22Rv1 (cell line): ENCODE results near the gene TGFBR3.

Experiments
- ZFX ChIP-seq: fragments of 450-650 bp; IDR thresholded peaks from 2 replicates; pipeline ENCODE4 v1.6.1; 2017; ENCODE audit warnings: antibody characterized with exemption, borderline replicate concordance
- TF ChIP-seq, protein P1 (sequence below): fragments of 450-650 bp; IDR thresholded peaks from 2 replicates; pipeline ENCODE4 v1.5.1; 2017; ENCODE audit warnings: mild to moderate bottlenecking

DNA sequence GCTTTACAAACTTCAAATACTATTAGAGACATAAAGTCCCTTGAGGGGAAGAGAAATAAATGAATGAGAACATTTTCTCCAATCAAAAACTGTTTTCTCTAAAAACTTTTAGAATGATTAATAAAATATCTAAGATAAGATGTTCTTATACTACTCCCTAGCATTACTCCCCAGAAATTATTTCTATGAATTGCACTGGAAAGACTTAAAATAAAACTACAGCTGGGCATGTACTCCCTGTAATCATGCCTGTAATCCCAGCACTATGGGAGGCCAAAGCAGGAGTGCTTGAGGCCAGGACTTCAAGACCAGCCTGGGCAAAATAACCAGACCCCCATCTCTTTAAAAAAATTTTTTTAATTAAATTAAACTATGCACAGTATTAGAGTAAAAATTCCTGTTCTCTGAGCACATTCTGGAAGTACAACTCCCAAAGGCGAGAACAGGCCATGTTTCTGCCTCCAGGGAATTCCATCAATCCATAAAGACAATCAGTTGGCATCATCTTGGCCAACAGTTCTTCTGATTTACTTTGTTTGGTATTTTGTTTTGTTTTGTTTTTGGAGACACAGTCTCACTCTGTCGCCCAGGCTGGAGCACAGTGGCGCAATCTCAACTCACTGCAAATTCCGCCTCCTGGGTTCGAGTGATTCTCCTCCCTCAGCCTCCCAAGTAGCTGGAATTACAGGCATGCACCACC lies 77.9 kb downstream of the TGFBR3 start:
- TF ChIP-seq, protein P1, sequence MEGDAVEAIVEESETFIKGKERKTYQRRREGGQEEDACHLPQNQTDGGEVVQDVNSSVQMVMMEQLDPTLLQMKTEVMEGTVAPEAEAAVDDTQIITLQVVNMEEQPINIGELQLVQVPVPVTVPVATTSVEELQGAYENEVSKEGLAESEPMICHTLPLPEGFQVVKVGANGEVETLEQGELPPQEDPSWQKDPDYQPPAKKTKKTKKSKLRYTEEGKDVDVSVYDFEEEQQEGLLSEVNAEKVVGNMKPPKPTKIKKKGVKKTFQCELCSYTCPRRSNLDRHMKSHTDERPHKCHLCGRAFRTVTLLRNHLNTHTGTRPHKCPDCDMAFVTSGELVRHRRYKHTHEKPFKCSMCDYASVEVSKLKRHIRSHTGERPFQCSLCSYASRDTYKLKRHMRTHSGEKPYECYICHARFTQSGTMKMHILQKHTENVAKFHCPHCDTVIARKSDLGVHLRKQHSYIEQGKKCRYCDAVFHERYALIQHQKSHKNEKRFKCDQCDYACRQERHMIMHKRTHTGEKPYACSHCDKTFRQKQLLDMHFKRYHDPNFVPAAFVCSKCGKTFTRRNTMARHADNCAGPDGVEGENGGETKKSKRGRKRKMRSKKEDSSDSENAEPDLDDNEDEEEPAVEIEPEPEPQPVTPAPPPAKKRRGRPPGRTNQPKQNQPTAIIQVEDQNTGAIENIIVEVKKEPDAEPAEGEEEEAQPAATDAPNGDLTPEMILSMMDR: no peak
- no peak for TF ChIP-seq ZFX
